Stimulated activated CD8-positive, alpha-beta memory T cell treated with anti-CD3 and anti-CD28 coated beads, Interleukin-4, amount 100 ng/mL, for 1 hour (primary cell): ENCODE results near the gene NOL9.

Experiments
- DNase-seq, 2 donors: peaks; one replicate each; pipeline ENCODE4 v3.0.0-alpha.2; 2020; ENCODE audit warnings: low read depth in 2 of 2, low spot score in 1 of 2

Gene NOL9

DNA sequence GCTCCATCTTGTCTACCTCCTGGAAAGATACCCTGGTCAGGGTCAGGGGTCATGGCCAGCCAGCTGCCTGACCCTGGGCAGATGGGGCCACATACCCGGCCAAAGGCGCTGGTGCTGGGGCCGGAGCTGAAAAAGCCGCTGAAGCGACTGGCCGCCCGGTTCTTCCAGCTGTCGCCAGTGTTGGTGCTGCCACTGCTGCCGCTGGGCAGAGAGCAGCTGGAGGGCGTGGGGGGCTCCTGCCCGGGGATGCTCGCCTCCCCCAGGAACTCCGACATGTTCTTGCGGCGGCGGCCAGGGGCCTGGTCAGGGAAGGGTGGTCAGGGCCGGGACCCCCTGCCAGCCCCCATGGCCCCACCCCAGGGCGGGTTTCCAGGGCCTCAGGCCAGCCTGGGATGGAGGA, 81.2 kb downstream of the NOL9 start:
- no peak for DNase-seq

DNA sequence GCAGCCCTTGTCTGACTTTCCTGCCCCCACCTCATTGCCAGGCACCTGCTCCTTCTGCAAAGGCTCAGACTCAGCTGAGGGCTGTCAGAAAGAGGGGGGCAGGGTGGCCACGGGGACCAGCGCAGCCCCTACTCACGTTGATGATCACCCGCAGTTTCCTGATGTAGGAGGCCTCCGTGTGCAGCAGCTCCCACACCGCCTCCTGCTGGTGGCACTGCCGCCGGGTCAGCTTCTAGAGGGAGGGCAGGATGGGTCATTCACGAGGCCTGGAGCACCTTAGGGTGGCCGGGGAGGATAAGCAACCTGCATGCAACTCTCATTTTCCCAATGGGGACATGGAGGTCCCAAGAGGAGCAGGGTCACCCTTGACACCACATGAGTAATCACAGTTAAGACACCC, 81.9 kb downstream of the NOL9 start:
- no peak for DNase-seq

DNA sequence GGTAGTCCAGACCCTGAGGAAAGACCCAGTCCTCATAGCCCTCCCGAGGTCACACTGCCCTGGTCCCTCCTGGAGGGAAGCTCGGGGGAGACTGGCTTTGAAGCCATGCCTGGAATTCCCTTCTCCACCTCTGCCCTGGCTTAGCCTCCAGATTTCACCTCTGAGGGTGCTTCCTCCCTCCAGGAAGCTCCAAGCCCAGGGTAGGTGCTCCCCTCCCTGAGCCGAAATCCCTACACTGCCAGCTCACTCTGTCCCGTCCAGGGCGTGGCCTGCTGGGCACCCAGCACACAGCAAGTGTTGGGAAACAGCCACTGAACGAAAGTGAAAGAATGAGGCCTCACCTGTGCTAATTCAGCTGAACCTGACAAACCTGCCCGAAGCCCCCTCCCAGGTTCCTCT, 82.3 kb downstream of the NOL9 start:
- no peak for DNase-seq
